ENCODE measurements around the gene CDT1. TPM values are rescaled to one million over a fixed set of nuclear protein-coding genes. Genes with fewer than 3 reads are reported as not detected.

The CDT1 gene
- total RNA-seq, 3 donors from 2014 or later, result 2.9 to 20.9 (median 7.6) TPM

GRCh38 chr16:88841521-88842307 lies 38.1 kb downstream of the CDT1 start:
- no peak for TF ChIP-seq CTCF (IDR thresholded peaks at IDR 0.05)
- ATAC-seq (no peak), DNase-seq (no peak)
- Histone ChIP-seq H3K4me1 (ENCODE audit: low read depth) (no peaks in the 10 kb centered on the region), H3K9me3 (no peaks in the 10 kb centered on the region), H3K4me3 (no peak overlapping the region), H3K36me3 (ENCODE audit: low read depth) (no peaks in the 10 kb centered on the region)
- intact Hi-C loops (cut with DNase I, micrococcal nuclease), result no loop called here

GRCh38 chr16:88842308-88842756 lies 38.7 kb downstream of the CDT1 start:
- H3K36me3 ChIP-seq (ENCODE audit: low read depth), result no peaks in the 10 kb centered on the region
- H3K4me3 ChIP-seq, result no peak overlapping the region
- TF ChIP-seq CTCF (IDR thresholded peaks at IDR 0.05), result no peak
- H3K9me3 ChIP-seq, result no peaks in the 10 kb centered on the region
- H3K4me1 ChIP-seq (ENCODE audit: low read depth), result no peaks in the 10 kb centered on the region
- intact Hi-C loops (cut with DNase I, micrococcal nuclease), result no loop called here
- ATAC-seq, result no peak
- DNase-seq, result no peak

- ATAC-seq, result no peak
- no peak for DNase-seq
- Histone ChIP-seq H3K4me3 (no peak overlapping the region), H3K36me3 (ENCODE audit: low read depth) (no peaks in the 10 kb centered on the region), H3K9me3 (no peaks in the 10 kb centered on the region), H3K4me1 (ENCODE audit: low read depth) (no peaks in the 10 kb centered on the region)
- TF ChIP-seq CTCF (IDR thresholded peaks at IDR 0.05), result no peak
- intact Hi-C loops (cut with DNase I, micrococcal nuclease), result no loop called here
Measured at GRCh38 chr16:88842806-88843205, 39.2 kb downstream of the CDT1 start.

GRCh38 chr16:88843256-88843655 lies 39.7 kb downstream of the CDT1 start:
- Histone ChIP-seq H3K4me3 (no peak overlapping the region), H3K9me3 (no peaks in the 10 kb centered on the region), H3K36me3 (ENCODE audit: low read depth) (no peaks in the 10 kb centered on the region), H3K4me1 (ENCODE audit: low read depth) (no peaks in the 10 kb centered on the region)
- intact Hi-C loops (cut with DNase I, micrococcal nuclease), result no loop called here
- no peak for ATAC-seq
- TF ChIP-seq CTCF (IDR thresholded peaks at IDR 0.05), result no peak
- DNase-seq, result no peak

GRCh38 chr16:88844419-88845036 lies 40.9 kb downstream of the CDT1 start:
- TF ChIP-seq CTCF (IDR thresholded peaks at IDR 0.05), result no peak
- intact Hi-C loops (cut with DNase I, micrococcal nuclease), result no loop called here
- H3K4me3 ChIP-seq, result no peak overlapping the region
- no peak for ATAC-seq
- no peaks in the 10 kb centered on the region for H3K9me3 ChIP-seq
- no peaks in the 10 kb centered on the region for H3K36me3 ChIP-seq (ENCODE audit: low read depth)
- H3K4me1 ChIP-seq (ENCODE audit: low read depth), result no peaks in the 10 kb centered on the region
- no peak for DNase-seq

Measured in mucosa of descending colon (tissue), 3 donors.